ENCODE results near the gene ZMIZ1.

ZMIZ1 gene

DNA sequence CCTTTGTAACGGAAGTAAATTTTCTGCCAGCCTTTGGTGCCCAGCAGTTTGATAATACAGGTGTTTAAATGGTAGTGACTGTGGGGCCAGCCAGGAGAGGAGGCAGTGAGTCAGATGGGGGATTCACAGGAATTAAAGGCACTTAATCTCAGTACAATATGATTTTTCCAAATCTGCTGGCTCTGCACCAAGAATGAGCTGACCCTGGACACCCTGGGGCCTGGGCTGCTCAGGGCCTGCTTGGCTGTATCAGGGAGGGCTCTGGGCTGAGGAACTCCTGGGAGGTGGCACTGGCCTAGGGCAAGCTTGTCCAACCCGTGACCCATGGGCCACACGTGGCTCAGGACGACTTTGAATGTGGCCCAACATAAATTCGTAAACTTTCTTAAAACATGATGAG lies 104.1 kb downstream of the ZMIZ1 start:
- no peak for DNase-seq (ENCODE audit: low read depth)

DNA sequence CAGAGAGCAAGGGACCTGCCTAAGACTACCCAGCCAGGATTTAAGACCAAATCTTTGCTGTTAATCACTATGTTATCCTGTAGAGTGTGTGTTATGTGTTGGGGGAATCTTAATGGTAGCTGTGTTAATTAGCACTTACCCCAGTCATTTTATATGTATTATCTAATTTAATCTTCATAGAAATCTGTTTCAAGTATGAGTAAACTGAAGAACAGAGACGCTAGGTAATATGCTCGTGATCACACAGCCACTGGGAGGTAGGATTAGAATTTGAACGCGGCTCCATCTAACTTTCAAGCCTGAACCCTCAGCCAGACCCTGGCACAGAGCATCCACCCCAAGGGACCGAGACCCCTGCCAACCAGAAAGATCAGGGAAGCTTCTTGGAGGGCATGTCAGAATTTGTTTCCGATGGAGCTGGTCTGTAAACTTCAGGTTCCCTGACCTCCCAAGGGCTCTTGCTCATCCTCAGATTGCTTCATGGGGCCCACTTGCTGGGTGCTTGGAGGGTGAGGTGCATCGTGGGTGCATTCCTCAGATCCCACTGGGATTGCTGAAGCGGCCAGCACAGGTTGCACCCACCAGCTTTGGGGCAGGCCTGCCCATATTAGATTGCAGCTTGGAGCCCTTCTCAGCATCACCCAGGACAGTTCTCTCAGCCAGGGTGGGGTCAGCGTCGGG lies 105.0 kb downstream of the ZMIZ1 start:
- no peak for DNase-seq (ENCODE audit: low read depth)

DNA sequence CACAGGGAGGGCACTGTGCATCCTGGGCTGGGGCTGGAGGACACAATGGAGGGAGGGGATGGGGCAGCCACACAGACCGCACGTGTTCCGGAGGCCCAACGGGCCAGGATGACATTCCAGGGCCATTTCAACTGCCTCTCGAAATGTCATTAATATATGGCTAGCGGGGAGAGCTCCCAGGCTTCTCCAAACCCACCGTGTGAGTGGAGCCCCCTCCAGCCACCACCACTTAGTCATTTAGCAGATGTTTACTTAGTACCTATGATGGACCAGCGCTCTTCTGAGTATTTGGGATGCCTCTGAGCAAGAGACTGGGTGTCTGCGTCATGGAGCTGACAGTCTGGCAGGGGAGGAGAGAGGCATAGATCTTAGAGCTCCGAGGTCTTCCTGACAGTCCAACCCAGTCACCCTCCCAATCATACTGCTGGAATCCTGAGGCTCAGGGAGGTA lies 107.3 kb downstream of the ZMIZ1 start:
- DNase-seq (ENCODE audit: low read depth), result no peak

GRCh38 chr10:79176949-79177602 lies 108.3 kb downstream of the ZMIZ1 start:
- DNase-seq (ENCODE audit: low read depth), result no peak

DNA sequence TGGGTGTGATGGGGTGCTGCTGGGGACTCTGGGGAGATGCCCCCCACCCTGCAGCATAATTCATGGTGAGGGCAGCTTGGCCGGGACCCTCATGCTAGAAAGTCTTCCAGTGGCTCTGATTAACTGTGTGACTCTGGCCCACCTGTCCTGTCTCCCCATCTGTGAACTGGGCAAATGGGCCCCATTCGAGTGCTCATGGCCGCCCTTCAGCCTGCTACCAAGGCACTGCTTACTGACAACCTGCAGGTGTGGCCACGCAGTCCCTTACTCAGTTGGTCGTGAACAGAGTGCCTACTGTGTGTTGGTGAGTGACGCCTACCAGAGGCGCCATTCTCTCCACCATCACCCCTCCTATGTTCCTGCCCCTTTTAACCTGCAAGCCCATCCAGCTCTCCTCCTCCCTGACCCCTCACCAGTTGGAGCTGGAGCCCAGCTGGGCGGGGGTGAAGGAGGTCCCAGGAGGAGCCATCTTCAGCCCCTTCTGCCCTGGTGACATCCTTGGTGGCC lies 109.4 kb downstream of the ZMIZ1 start:
- DNase-seq (ENCODE audit: low read depth), result no peak

GRCh38 chr10:79178614-79179163 lies 109.9 kb downstream of the ZMIZ1 start:
- no peak for DNase-seq (ENCODE audit: low read depth)

DNA sequence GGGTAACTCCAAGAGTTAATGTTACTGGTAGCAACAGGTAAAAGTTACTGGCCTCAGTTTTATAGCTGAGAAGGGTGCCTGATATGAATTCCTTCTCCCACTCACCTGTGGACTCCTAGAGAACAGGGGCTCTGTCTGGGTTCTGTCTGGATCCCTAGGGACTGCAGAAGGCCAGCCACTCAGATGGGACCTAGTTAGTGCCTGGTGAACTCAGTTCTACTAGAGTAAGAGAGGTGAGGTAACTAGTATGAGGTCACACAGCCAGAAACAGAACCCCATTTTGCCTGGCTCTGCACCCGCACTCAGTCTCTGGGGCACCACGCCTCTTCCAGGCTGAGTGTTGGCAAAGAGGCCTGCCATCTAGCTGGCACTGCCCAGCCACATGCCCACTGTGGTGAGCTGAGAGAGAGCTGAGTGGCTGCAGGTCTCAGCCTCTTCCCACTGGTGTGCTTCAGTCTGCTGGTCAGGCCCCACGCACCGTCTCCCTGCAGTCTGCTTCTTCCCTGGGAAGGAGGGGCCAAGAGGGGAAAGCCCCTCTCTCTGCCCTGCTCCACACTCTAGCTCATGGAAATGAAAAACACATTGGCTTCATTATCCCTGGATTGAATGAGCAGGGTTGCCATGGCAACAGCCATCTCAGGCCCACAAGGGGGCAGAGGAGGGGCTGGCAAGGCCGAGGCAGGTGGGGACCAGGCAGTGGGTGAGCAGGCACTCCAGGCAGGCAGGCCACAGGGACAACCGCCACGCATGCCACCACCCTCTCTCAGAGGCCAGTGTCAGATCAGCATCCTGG lies 110.6 kb downstream of the ZMIZ1 start:
- DNase-seq (ENCODE audit: low read depth), result no peak

GRCh38 chr10:79179957-79180309 lies 111.2 kb downstream of the ZMIZ1 start:
- no peak for DNase-seq (ENCODE audit: low read depth)

DNA sequence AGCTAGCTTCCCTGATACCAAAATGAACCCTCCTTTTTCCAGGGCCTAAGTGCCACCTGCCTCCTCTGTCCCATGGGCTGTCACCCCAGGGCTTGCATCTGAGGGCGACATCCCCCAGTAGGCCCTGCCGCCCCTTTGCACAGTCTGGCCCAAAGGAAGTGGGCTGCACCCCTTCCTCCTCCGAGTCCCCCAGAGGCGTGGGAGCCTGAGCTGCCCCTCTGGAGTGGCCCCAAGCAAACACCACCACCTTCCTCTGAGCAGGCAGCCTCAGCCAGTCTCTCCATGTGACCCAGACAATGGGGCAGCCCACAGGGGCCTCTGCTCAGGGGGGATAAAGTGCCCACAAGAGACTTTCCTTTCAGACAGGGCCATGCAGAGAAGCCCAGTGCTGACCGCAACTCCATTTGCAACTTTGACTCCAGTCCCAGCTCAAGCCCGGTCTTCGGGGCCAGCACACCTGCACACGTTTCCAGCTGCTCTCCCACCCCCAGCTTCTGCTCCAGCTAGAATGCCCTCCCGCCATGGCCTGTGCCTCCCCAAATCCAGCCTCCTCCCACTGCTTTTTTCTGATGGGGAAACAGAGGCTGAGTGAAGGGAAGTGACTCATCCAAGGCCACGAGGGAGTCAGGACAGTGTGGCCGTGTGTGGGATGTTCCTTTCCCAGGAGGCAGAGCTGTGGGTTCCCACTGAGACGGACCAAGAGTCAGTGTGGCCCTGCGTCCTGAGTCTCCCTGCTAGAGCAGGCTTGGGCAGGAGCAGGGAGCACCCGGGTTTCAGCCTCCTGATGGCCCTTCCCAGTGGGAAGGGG lies 111.9 kb downstream of the ZMIZ1 start:
- no peak for DNase-seq (ENCODE audit: low read depth)

DNA sequence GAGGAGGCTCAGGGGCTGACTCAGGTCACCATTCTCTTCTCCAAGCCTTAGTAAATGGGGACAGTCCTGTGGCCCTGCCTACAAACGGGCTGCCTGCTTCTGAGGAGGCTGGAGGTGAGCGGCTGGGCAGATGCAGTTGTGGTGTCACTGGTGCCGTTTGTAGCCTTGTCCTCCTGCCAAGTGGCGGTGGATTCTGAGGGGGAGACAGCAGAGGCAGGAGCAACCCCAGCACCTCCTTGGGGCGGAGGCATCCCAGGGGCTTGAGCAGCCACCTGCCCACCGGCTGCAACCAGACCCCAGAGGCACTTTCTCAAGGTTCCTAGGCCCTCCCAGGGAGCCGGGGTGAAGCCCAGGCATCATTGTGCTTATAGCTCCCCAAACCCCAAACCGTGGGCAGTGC lies 112.5 kb downstream of the ZMIZ1 start:
- DNase-seq (ENCODE audit: low read depth), result no peak

DNA sequence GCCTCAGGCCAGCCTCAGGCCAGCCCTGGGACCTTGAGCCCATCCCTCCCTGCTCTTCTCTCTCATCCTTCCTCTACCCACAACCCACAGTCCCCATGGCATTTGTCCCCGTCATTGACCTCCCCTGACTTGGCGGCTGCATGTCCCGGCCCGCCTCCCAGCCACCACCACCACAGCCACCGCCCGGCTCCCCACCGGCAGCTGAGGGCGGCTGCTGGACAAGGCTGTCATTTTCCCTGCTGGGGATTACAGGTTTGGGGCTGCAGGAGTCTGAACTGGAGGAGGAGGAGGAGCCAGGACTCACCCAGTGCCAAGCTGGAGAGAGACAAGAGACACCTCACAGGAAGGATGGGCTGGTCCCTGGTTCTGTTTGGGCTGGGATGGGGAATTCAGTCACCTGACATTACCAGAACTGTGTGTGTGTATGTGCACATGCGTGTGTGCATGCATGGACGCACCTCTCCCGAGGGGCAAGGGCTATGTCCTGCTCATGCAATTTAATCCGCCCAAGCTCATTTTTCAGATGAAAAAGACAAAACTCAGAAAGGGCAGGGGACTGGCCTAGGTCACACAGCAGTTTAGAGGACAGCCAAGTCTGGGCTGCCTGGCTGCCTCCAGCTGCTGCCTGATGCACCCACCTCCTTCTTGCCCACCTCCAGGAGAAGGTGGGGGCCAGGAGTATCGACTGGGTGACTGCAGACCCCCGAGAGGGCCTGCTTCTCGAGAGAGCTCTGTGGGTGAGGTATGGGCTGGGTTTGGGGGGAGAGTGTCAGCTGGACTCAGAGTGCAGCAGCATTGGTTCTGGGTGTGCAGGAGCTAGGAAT lies 113.1 kb downstream of the ZMIZ1 start:
- no peak for DNase-seq (ENCODE audit: low read depth)

GRCh38 chr10:79182781-79183467 lies 114.2 kb downstream of the ZMIZ1 start:
- no peak for DNase-seq (ENCODE audit: low read depth)

DNA sequence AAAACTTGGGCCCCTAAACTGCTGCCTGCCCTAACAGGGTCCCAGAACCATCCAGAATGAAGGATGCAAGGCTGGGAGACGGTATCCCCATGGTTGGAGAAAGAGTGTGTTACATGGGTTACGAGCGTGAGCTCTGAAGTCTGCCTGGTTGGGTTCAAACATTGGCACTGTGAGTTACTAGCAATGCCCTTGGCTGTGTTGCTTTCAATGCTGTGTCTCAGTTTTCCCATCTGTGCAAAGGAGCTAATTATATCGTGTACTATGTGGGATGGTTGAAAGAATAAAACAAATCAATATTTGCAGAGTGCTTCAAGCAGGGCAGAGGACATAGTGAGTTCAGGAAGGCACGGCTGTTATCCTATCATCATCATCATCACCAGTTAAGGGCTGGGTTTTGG lies 114.7 kb downstream of the ZMIZ1 start:
- DNase-seq (ENCODE audit: low read depth), result no peak

- DNase-seq (ENCODE audit: low read depth), result no peak
Measured at GRCh38 chr10:79184145-79184625, 115.4 kb downstream of the ZMIZ1 start.

DNA sequence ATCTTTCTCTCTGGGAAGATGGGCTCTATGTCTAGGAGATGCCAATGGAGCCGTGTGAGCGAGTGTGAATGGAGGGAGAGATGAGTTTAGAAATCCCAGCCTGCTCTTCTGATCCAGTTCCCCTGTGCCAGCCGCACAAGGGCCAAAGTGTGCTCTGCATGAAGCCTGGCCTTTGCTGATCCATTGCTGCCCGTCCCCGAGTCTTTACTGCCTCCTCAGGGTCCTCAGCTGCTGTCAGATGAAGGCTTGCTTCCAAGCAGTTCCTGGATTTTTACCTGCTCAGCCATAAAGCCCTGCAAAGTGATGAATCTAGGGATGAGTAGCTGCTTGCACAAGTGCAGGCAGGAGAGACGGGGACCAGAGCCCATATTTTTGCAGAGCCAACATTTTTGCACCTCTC lies 115.9 kb downstream of the ZMIZ1 start:
- no peak for DNase-seq (ENCODE audit: low read depth)

- DNase-seq (ENCODE audit: low read depth), result no peak
Measured at GRCh38 chr10:79185067-79185774, 116.5 kb downstream of the ZMIZ1 start.

- no peak for DNase-seq (ENCODE audit: low read depth)
Measured at GRCh38 chr10:79185796-79186374, 117.1 kb downstream of the ZMIZ1 start.

- DNase-seq (ENCODE audit: low read depth), result no peak
Measured at GRCh38 chr10:79186486-79187120, 117.8 kb downstream of the ZMIZ1 start.
